SK-N-SH treated with all-trans-retinoic acid at 6 μM for 48 hours (cell line): Measurements from ENCODE around the gene MRTFA.

Source experiments
- ATAC-seq: fragments of 200-7000 bp; cut with Tn5 transposase; 3 replicates; pipeline ENCODE4 v1.9.1; 2020; ENCODE audit warnings: mild to moderate bottlenecking, moderate library complexity
- ARNTL ChIP-seq: fragments of 450-650 bp; formaldehyde crosslinking; IDR thresholded peaks from 2 replicates; pipeline ENCODE4 v1.5.0; 2020; ENCODE audit warnings: low read depth, mild to moderate bottlenecking, moderate library complexity, borderline replicate concordance
- BACH2 ChIP-seq: fragments of 250-450 bp; sonication (Bioruptor Pico); IDR thresholded peaks from 2 replicates; pipeline ENCODE4 v1.9.0; 2021; ENCODE audit warnings: mild to moderate bottlenecking, borderline replicate concordance
- CSDC2 ChIP-seq: fragments of 250-450 bp; sonication (Bioruptor Pico); IDR thresholded peaks from 2 replicates; pipeline ENCODE4 v1.5.0; 2020; ENCODE audit warnings: mild to moderate bottlenecking, moderate library complexity
- GLIS3 ChIP-seq: fragments of 250-450 bp; sonication (Bioruptor Pico); IDR thresholded peaks from 2 replicates; pipeline ENCODE4 v1.5.0; 2020; ENCODE audit warnings: mild to moderate bottlenecking, moderate library complexity
- ISL1 ChIP-seq: fragments of 250-450 bp; sonication (Bioruptor Pico); IDR thresholded peaks from 2 replicates; pipeline ENCODE4 v2.1.2; 2022; ENCODE audit warnings: mild to moderate bottlenecking, moderate library complexity
- OSR1 ChIP-seq: fragments of 250-450 bp; sonication (Bioruptor Pico); IDR thresholded peaks from 2 replicates; pipeline ENCODE4 v1.8.0; 2022; ENCODE audit warnings: moderate library complexity, mild to moderate bottlenecking, inconsistent platforms
- PPARA ChIP-seq: fragments of 250-450 bp; sonication (Bioruptor Pico); IDR thresholded peaks from 2 replicates; pipeline ENCODE4 v1.5.0; 2020; ENCODE audit warnings: mild to moderate bottlenecking, borderline replicate concordance
- RARB ChIP-seq: fragments of 250-450 bp; sonication (Bioruptor Pico); IDR thresholded peaks from 2 replicates; pipeline ENCODE4 v1.8.0; 2021; ENCODE audit warnings: mild to moderate bottlenecking, moderate library complexity
- SNAI2 ChIP-seq: fragments of 250-450 bp; sonication (Bioruptor Pico); IDR thresholded peaks from 2 replicates; pipeline ENCODE4 v1.5.0; 2020; ENCODE audit warnings: mild to moderate bottlenecking, moderate library complexity
- TCF4 ChIP-seq: fragments of 250-450 bp; sonication (Bioruptor Pico); IDR thresholded peaks from 2 replicates; pipeline ENCODE4 v1.8.0; 2021; ENCODE audit warnings: mild to moderate bottlenecking, moderate library complexity, borderline replicate concordance
- TOX ChIP-seq: fragments of 250-450 bp; sonication (Bioruptor Pico); IDR thresholded peaks from 2 replicates; pipeline ENCODE4 v1.8.0; 2021; ENCODE audit warnings: mild to moderate bottlenecking, moderate library complexity, borderline replicate concordance
- ZC3H10 ChIP-seq: fragments of 250-450 bp; sonication (Bioruptor Pico); IDR thresholded peaks from 2 replicates; pipeline ENCODE4 v1.5.1; 2021; ENCODE audit warnings: mild to moderate bottlenecking, moderate library complexity
- ZFP3 ChIP-seq: fragments of 250-450 bp; sonication (Bioruptor Pico); IDR thresholded peaks from 2 replicates; pipeline ENCODE4 v1.5.0; 2020; ENCODE audit warnings: mild to moderate bottlenecking, moderate library complexity
- ZFP30 ChIP-seq: fragments of 450-650 bp; formaldehyde crosslinking; IDR thresholded peaks from 2 replicates; pipeline ENCODE4 v1.5.0; 2022; ENCODE audit warnings: mild to moderate bottlenecking, moderate library complexity
- ZNF565 ChIP-seq: fragments of 450-650 bp; formaldehyde crosslinking; conservative IDR thresholded peaks from 2 replicates; pipeline ENCODE4 v1.5.0; 2020; ENCODE audit warnings: low read depth, mild to moderate bottlenecking, moderate library complexity
- ZNF70 ChIP-seq: fragments of 450-650 bp; formaldehyde crosslinking; IDR thresholded peaks from 2 replicates; pipeline ENCODE4 v1.5.0; 2020; ENCODE audit warnings: mild to moderate bottlenecking, moderate library complexity
- ZNF8 ChIP-seq: fragments of 450-650 bp; formaldehyde crosslinking; IDR thresholded peaks from 2 replicates; pipeline ENCODE4 v1.5.0; 2020; ENCODE audit warnings: mild to moderate bottlenecking, moderate library complexity
- TF ChIP-seq, protein P1 (sequence below): fragments of 250-450 bp; sonication (Bioruptor Pico); IDR thresholded peaks from 2 replicates; pipeline ENCODE4 v1.8.0; 2021; ENCODE audit warnings: low read depth, mild to moderate bottlenecking, moderate library complexity, borderline replicate concordance
- TF ChIP-seq, protein P2 (sequence below): fragments of 250-450 bp; sonication (Bioruptor Pico); IDR thresholded peaks from 2 replicates; pipeline ENCODE4 v1.8.0; 2020; ENCODE audit warnings: mild to moderate bottlenecking, moderate library complexity, borderline replicate concordance
- TF ChIP-seq, protein P3 (sequence below): fragments of 250-450 bp; sonication (Bioruptor Pico); IDR thresholded peaks from 2 replicates; pipeline ENCODE4 v1.5.1; 2021; ENCODE audit warnings: mild to moderate bottlenecking, moderate library complexity
- TF ChIP-seq, protein P4 (sequence below): fragments of 250-450 bp; sonication (Bioruptor Pico); IDR thresholded peaks from 2 replicates; pipeline ENCODE4 v1.5.0; 2020; ENCODE audit warnings: mild to moderate bottlenecking, moderate library complexity

Gene MRTFA

DNA sequence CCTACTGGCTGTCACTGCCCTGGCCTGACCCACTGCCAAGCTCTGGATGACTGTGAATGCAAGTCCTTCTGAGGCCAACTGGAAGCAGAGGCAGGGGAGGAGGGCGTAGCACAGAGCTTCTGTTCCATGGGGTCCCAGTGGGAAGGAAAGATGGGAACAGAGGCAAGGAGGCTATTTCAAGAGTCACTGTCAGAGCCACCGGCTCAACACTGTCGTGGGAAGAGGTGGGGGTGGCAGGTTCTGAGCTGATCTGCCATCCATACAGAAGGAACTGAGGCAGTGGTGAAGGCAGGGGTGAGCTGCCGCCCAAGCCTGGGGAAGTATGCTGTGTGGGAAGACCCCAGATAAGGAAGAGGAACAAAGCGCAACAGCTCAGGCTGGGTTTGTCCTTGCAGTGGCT is 211.4 kb downstream of the MRTFA start:
- no peak for ATAC-seq
- TF ChIP-seq, protein P1, sequence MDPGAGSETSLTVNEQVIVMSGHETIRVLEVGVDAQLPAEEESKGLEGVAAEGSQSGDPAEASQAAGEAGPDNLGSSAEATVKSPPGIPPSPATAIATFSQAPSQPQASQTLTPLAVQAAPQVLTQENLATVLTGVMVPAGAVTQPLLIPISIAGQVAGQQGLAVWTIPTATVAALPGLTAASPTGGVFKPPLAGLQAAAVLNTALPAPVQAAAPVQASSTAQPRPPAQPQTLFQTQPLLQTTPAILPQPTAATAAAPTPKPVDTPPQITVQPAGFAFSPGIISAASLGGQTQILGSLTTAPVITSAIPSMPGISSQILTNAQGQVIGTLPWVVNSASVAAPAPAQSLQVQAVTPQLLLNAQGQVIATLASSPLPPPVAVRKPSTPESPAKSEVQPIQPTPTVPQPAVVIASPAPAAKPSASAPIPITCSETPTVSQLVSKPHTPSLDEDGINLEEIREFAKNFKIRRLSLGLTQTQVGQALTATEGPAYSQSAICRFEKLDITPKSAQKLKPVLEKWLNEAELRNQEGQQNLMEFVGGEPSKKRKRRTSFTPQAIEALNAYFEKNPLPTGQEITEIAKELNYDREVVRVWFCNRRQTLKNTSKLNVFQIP (CRISPR knock-in tag): no peak
- TF ChIP-seq ISL1: no peak
- no peak for TF ChIP-seq ZNF8
- no peak for TF ChIP-seq ZFP3
- TF ChIP-seq PPARA: no peak
- TF ChIP-seq, all 23 proteins: peak for 0

DNA sequence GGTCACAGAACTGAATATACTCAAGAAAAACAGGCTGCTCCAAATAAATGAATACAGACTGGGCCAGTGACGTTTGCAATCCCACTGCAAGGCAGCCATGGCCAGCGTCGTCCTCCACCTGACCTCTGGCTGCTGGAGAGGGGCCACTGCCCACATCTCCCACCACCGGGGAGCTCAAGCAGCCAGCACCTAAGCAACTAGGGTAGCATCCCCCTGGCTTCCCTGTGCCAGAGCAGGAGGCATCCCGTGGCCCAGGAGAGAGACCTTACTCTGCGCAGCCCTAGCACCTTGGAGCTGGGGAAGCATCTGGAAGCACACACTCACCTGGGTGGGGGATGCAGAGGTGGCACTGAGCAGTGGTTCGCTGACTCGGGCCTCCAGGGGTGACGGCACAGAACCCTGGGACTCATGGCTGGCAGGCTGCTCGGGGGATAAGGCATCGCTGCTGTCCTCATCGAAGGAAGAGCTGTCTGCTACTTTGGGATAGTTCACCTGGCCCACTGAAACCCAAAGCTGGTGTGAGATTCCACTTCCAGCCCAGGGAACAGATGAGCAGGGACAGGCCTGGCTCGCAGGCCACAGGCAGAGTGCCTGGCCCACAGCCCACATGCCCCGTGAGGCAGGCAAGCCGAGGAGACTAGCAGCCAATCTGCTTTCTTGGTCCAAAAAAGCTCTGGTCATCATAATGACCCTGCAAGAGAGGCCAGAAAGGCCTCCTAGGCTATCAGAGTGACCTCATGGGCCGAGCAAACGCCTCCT is 212.5 kb downstream of the MRTFA start:
- no peak for ATAC-seq
- TF ChIP-seq ISL1 (no peak), ARNTL (no peak), TCF4 (no peak), ZC3H10 (CRISPR knock-in tag) (no peak), ZNF70 (CRISPR knock-in tag) (no peak), CSDC2 (no peak), ZNF8 (no peak), RARB (CRISPR knock-in tag) (no peak), ZNF565 (CRISPR knock-in tag) (no peak), SNAI2 (no peak), TOX (CRISPR knock-in tag) (no peak), ZFP30 (CRISPR knock-in tag) (no peak), PPARA (no peak)
- TF ChIP-seq, protein P1 (CRISPR knock-in tag): no peak
- TF ChIP-seq, protein P2, sequence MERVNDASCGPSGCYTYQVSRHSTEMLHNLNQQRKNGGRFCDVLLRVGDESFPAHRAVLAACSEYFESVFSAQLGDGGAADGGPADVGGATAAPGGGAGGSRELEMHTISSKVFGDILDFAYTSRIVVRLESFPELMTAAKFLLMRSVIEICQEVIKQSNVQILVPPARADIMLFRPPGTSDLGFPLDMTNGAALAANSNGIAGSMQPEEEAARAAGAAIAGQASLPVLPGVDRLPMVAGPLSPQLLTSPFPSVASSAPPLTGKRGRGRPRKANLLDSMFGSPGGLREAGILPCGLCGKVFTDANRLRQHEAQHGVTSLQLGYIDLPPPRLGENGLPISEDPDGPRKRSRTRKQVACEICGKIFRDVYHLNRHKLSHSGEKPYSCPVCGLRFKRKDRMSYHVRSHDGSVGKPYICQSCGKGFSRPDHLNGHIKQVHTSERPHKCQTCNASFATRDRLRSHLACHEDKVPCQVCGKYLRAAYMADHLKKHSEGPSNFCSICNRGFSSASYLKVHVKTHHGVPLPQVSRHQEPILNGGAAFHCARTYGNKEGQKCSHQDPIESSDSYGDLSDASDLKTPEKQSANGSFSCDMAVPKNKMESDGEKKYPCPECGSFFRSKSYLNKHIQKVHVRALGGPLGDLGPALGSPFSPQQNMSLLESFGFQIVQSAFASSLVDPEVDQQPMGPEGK (CRISPR knock-in tag): no peak

DNA sequence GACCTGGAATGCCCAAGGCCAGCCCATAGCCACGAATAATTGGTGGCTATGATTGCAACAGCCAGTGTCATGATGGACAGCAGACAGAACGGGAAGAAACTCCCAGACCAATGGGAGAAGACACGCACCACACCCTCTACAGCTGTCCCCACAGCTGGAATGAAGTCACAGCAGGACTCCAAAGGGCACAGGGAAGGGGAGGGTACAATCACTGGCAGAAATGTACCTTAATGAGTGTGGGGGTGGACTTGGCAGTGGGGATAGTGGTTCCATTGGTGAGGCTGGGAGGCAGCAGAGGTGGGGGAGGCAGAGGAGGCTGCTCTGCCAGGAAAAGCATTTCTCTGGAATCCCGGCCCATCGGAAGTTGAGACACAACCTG is 213.2 kb downstream of the MRTFA start:
- ATAC-seq: no peak
- TF ChIP-seq ZNF70 (CRISPR knock-in tag) (no peak), ARNTL (no peak), ZFP3 (no peak), ZNF565 (CRISPR knock-in tag) (no peak), OSR1 (CRISPR knock-in tag) (no peak), PPARA (no peak)
- TF ChIP-seq, protein P3, sequence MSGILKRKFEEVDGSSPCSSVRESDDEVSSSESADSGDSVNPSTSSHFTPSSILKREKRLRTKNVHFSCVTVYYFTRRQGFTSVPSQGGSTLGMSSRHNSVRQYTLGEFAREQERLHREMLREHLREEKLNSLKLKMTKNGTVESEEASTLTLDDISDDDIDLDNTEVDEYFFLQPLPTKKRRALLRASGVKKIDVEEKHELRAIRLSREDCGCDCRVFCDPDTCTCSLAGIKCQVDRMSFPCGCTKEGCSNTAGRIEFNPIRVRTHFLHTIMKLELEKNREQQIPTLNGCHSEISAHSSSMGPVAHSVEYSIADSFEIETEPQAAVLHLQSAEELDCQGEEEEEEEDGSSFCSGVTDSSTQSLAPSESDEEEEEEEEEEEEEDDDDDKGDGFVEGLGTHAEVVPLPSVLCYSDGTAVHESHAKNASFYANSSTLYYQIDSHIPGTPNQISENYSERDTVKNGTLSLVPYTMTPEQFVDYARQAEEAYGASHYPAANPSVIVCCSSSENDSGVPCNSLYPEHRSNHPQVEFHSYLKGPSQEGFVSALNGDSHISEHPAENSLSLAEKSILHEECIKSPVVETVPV (CRISPR knock-in tag): no peak

DNA sequence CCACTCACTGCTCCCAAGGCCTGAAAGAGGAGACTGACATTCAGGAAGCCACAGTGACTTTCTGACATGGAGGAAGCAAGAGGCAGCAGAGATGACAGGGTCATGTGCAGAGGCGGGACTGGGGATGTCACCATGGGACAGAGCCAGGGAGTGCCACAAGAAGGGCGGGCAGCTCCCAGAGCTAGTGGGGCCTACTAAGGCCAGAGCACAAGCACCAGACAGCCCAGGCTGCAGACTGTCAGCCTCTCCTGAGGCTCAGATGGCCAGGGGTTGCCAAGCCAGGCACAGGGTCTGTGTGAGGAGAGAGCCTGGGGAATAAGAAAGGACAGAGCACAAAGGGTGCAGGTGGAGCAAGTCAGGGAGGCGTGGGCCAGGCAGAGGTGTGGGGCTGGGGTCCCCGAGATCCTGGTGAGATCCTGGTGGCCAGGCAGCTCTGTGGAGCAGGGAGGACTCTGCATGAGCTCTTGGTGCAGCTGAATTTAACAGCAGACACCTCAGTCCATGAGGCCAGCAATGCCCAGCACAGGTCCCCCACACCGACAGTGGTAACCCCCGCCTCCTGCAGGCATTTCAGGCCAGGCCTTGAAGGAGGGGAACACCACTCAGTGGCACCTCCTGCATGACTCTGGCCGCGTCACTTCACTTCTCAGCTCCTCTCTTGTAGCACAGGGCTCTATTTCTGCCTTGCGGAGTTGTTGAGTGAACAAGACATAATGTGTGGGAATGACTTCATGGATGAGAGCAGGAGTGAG is 213.8 kb downstream of the MRTFA start:
- ATAC-seq: no peak
- no peak for TF ChIP-seq ZFP3
- TF ChIP-seq ISL1: no peak
- TF ChIP-seq, protein P4, sequence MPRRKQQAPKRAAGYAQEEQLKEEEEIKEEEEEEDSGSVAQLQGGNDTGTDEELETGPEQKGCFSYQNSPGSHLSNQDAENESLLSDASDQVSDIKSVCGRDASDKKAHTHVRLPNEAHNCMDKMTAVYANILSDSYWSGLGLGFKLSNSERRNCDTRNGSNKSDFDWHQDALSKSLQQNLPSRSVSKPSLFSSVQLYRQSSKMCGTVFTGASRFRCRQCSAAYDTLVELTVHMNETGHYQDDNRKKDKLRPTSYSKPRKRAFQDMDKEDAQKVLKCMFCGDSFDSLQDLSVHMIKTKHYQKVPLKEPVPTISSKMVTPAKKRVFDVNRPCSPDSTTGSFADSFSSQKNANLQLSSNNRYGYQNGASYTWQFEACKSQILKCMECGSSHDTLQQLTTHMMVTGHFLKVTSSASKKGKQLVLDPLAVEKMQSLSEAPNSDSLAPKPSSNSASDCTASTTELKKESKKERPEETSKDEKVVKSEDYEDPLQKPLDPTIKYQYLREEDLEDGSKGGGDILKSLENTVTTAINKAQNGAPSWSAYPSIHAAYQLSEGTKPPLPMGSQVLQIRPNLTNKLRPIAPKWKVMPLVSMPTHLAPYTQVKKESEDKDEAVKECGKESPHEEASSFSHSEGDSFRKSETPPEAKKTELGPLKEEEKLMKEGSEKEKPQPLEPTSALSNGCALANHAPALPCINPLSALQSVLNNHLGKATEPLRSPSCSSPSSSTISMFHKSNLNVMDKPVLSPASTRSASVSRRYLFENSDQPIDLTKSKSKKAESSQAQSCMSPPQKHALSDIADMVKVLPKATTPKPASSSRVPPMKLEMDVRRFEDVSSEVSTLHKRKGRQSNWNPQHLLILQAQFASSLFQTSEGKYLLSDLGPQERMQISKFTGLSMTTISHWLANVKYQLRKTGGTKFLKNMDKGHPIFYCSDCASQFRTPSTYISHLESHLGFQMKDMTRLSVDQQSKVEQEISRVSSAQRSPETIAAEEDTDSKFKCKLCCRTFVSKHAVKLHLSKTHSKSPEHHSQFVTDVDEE (CRISPR knock-in tag): no peak
- no peak for TF ChIP-seq ARNTL
- TF ChIP-seq GLIS3 (CRISPR knock-in tag): no peak
- TF ChIP-seq OSR1 (CRISPR knock-in tag): no peak
- TF ChIP-seq BACH2: no peak
- no peak for TF ChIP-seq ZC3H10 (CRISPR knock-in tag)
- TF ChIP-seq PPARA: no peak
- TF ChIP-seq, protein P3 (CRISPR knock-in tag): no peak
